ENCODE measurements around the gene TRIP10. TPM values are rescaled to one million over a fixed set of nuclear protein-coding genes. Genes with fewer than 3 reads are reported as not detected.

TRIP10 gene
- total RNA-seq, 1 donor from 2014 or later, result 79.5 TPM

- FAIRE-seq (no peak), DNase-seq (ENCODE audit: low read depth) (no peak)
- no peak overlapping the region for H3K4me3 ChIP-seq (ENCODE audit: low read depth, low read length)
- no peaks in the 10 kb centered on the region for H3K27me3 ChIP-seq (ENCODE audit: control insufficient read depth, insufficient read depth, low read length)
- peaks cover 20% of the 10 kb centered on the region for H3K36me3 ChIP-seq (ENCODE audit: control insufficient read depth, insufficient read depth, low read length)
- TF ChIP-seq CTCF (IDR thresholded peaks at IDR 0.05; ENCODE audit: insufficient read depth, low read length, severe bottlenecking), result no peak
Observed at GRCh38 chr19:6735181-6735911, 4.1 kb upstream of the TRIP10 start.

- FAIRE-seq, result no peak
- Histone ChIP-seq H3K4me3 (ENCODE audit: low read depth, low read length) (peak overlapping the region; percentile 78), H3K27me3 (ENCODE audit: control insufficient read depth, insufficient read depth, low read length) (no peaks in the 10 kb centered on the region), H3K36me3 (ENCODE audit: control insufficient read depth, insufficient read depth, low read length) (peaks cover 23% of the 10 kb centered on the region)
- peak; percentile 78 for TF ChIP-seq CTCF (IDR thresholded peaks at IDR 0.05; ENCODE audit: insufficient read depth, low read length, severe bottlenecking)
- peak; percentile 85 for DNase-seq (ENCODE audit: low read depth)
Observed at GRCh38 chr19:6736169-6736916, 3.1 kb upstream of the TRIP10 start.

- no peak for FAIRE-seq
Observed at GRCh38 chr19:6736917-6737283, 2.6 kb upstream of the TRIP10 start.

GRCh38 chr19:6737284-6737872 is 2.1 kb upstream of the TRIP10 start, which contains the start of gene GPR108:
GPR108 (minus strand) TSS chr19:6737580; CDS start chr19:6737576, 4 bp downstream.
- peak; percentile 98 for FAIRE-seq

More at GRCh38 chr19:6736917-6737283, 2.6 kb upstream of the TRIP10 start:
- no peak for TF ChIP-seq CTCF (IDR thresholded peaks at IDR 0.05; ENCODE audit: insufficient read depth, low read length, severe bottlenecking)
- H3K4me3 ChIP-seq (ENCODE audit: low read depth, low read length), result peak overlapping the region; percentile 78
- H3K36me3 ChIP-seq (ENCODE audit: control insufficient read depth, insufficient read depth, low read length), result peaks cover 21% of the 10 kb centered on the region
- H3K27me3 ChIP-seq (ENCODE audit: control insufficient read depth, insufficient read depth, low read length), result no peaks in the 10 kb centered on the region
- no peak for DNase-seq (ENCODE audit: low read depth)

More at GRCh38 chr19:6737284-6737872, 2.1 kb upstream of the TRIP10 start, which contains the start of gene GPR108:
- peaks cover 16% of the 10 kb centered on the region for H3K36me3 ChIP-seq (ENCODE audit: control insufficient read depth, insufficient read depth, low read length)
- H3K27me3 ChIP-seq (ENCODE audit: control insufficient read depth, insufficient read depth, low read length), result no peaks in the 10 kb centered on the region
- H3K4me3 ChIP-seq (ENCODE audit: low read depth, low read length), result peak within 1 kb of the TSS; percentile 78
- peak; percentile 100 for DNase-seq (ENCODE audit: low read depth)
- no peak for TF ChIP-seq CTCF (IDR thresholded peaks at IDR 0.05; ENCODE audit: insufficient read depth, low read length, severe bottlenecking)

Measured in bronchial epithelial cell (primary cell).